NOMO-1 (cell line): ENCODE results near the gene SAMD4A.

ENCODE experiments used
- DNase-seq, 2 experiments: peaks; one replicate each; lab custom pipeline; 2025; ENCODE audit not compliant: unreplicated experiment in 2 of 2; lab: John Stamatoyannopoulos, UW

The SAMD4A gene

GRCh38 chr14:54676812-54677708 is 110.1 kb downstream of the SAMD4A start:
- no peak for DNase-seq

GRCh38 chr14:54680651-54681050 is 113.7 kb downstream of the SAMD4A start:
- no peak for DNase-seq

GRCh38 chr14:54681811-54682261 is 114.9 kb downstream of the SAMD4A start:
- peak in 1 of 2 experiments; percentile 5 for DNase-seq

GRCh38 chr14:54682578-54682977 is 115.7 kb downstream of the SAMD4A start:
- no peak for DNase-seq

GRCh38 chr14:54683882-54684794 is 117.2 kb downstream of the SAMD4A start:
- DNase-seq: no peak

- no peak for DNase-seq
These were observed 118.4 kb downstream of the SAMD4A start for GRCh38 chr14:54685286-54685845.

GRCh38 chr14:54686219-54686870 is 119.4 kb downstream of the SAMD4A start:
- DNase-seq: no peak

GRCh38 chr14:54686871-54687749 is 120.2 kb downstream of the SAMD4A start:
- DNase-seq: no peak

GRCh38 chr14:54687750-54688119 is 120.8 kb downstream of the SAMD4A start:
- DNase-seq: no peak

- no peak for DNase-seq
These were observed 121.3 kb downstream of the SAMD4A start for GRCh38 chr14:54688229-54688628.

GRCh38 chr14:54689928-54690327 is 123.0 kb downstream of the SAMD4A start:
- no peak for DNase-seq

GRCh38 chr14:54690887-54691286 is 124.0 kb downstream of the SAMD4A start:
- DNase-seq: no peak

- peak in 1 of 2 experiments; percentile 4 for DNase-seq
These were observed 124.8 kb downstream of the SAMD4A start for GRCh38 chr14:54691525-54692283.

- no peak for DNase-seq
These were observed 125.4 kb downstream of the SAMD4A start for GRCh38 chr14:54692284-54692772.

- DNase-seq: no peak
These were observed 126.8 kb downstream of the SAMD4A start for GRCh38 chr14:54693761-54694160.

- no peak for DNase-seq
These were observed 128.3 kb downstream of the SAMD4A start for GRCh38 chr14:54695196-54695595.

- DNase-seq: no peak
These were observed 130.1 kb downstream of the SAMD4A start for GRCh38 chr14:54697001-54697400.

- no peak for DNase-seq
These were observed 130.9 kb downstream of the SAMD4A start for GRCh38 chr14:54697803-54698202.

GRCh38 chr14:54698501-54698900 is 131.6 kb downstream of the SAMD4A start:
- DNase-seq: no peak
